ENCODE data around the gene XXYLT1. TPM values are rescaled to one million over a fixed set of nuclear protein-coding genes. Genes with fewer than 3 reads are reported as not detected.
A peak's percentile ranks its signal among the peaks of the same experiment; 100 is the strongest.

Gene XXYLT1
- total RNA-seq, 1 experiment from 2014 or later: 23.4 TPM

DNA sequence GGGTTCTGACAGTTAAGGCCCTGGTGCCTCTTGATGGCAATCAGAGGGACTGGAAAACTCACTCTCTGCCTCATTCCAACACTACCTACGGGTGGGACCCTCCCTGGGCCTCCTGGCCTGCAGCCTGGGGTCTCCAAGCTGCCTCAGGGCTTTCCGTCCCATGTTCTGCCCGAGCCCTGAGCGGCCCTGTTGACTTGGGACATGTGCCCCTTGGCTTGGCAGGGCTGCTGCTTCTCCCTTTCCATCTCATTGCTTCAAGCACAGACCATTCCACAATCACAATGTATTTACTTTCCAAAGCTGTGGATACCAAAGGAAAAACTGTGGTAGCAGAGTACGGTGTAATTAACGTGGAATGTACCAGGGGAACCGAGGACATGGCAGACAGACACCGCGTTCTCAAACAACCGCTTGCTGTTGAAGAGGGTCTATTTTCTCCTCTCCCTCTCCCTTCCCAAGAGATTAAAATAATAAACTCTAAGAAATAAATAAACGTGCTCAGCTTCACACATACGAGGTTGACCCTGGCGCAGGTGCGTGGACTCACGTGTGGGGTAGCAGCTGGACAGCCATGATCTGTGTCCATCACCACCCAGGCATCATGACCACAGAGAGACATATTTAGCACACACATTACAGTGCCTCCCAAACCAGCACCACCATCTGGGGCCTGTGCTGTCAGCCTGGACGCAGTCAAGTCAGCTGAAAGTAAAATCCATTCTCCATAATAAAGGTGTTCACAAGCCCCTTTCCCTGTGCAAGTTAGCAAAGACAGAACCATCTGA lies 172.0 kb downstream of the XXYLT1 start:
- H3K4me1 Mint-ChIP-seq: peaks cover 14% of the 10 kb centered on the region
- ChIA-PET CTCF (no interaction called here), POLR2A (no interaction called here)
- ATAC-seq (no peak), DNase-seq (ENCODE audit: low spot score) (no peak)
- H3K27me3 Mint-ChIP-seq (ENCODE audit: low read depth): no peaks in the 10 kb centered on the region
- TF ChIP-seq ZNF263 (CRISPR knock-in tag; IDR thresholded peaks at IDR 0.05; ENCODE audit: low read depth) (no peak), MYBL2 (CRISPR knock-in tag; IDR thresholded peaks at IDR 0.05) (no peak)
- H3K27ac Mint-ChIP-seq: no peak overlapping the region
- no peaks in the 10 kb centered on the region for H3K9me3 Mint-ChIP-seq
- no peaks in the 10 kb centered on the region for H3K36me3 Mint-ChIP-seq
- H3K4me3 Mint-ChIP-seq: no peak overlapping the region

- Mint-ChIP-seq H3K27me3 (ENCODE audit: low read depth) (no peaks in the 10 kb centered on the region), H3K27ac (peak overlapping the region; percentile 61; the same call in 1 of the 2 replicates), H3K36me3 (no peaks in the 10 kb centered on the region), H3K9me3 (no peaks in the 10 kb centered on the region), H3K4me1 (peaks cover 11% of the 10 kb centered on the region), H3K4me3 (no peak overlapping the region)
- ATAC-seq (no peak), DNase-seq (ENCODE audit: low spot score) (no peak)
- POLR2A ChIA-PET: no interaction called here
- TF ChIP-seq SMAD4 (CRISPR knock-in tag; IDR thresholded peaks at IDR 0.05) (no peak), ZNF138 (CRISPR knock-in tag; conservative IDR thresholded peaks at IDR 0.05) (no peak), GABPB1 (CRISPR knock-in tag; IDR thresholded peaks at IDR 0.05) (no peak), FOXK1 (CRISPR knock-in tag; IDR thresholded peaks at IDR 0.05) (no peak), SOX15 (CRISPR knock-in tag; IDR thresholded peaks at IDR 0.05) (no peak), ZMAT4 (CRISPR knock-in tag; IDR thresholded peaks at IDR 0.05) (no peak), CBFB (CRISPR knock-in tag; IDR thresholded peaks at IDR 0.05; ENCODE audit: low read depth) (no peak), OVOL2 (CRISPR knock-in tag; IDR thresholded peaks at IDR 0.05; ENCODE audit: borderline replicate concordance) (no peak)
- TF ChIP-seq, protein P1, sequence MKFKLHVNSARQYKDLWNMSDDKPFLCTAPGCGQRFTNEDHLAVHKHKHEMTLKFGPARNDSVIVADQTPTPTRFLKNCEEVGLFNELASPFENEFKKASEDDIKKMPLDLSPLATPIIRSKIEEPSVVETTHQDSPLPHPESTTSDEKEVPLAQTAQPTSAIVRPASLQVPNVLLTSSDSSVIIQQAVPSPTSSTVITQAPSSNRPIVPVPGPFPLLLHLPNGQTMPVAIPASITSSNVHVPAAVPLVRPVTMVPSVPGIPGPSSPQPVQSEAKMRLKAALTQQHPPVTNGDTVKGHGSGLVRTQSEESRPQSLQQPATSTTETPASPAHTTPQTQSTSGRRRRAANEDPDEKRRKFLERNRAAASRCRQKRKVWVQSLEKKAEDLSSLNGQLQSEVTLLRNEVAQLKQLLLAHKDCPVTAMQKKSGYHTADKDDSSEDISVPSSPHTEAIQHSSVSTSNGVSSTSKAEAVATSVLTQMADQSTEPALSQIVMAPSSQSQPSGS (CRISPR knock-in tag; IDR thresholded peaks at IDR 0.05; ENCODE audit: borderline replicate concordance, low read depth): no peak
- TF ChIP-seq, protein P2, sequence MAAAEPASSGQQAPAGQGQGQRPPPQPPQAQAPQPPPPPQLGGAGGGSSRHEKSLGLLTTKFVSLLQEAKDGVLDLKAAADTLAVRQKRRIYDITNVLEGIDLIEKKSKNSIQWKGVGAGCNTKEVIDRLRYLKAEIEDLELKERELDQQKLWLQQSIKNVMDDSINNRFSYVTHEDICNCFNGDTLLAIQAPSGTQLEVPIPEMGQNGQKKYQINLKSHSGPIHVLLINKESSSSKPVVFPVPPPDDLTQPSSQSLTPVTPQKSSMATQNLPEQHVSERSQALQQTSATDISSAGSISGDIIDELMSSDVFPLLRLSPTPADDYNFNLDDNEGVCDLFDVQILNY (CRISPR knock-in tag; IDR thresholded peaks at IDR 0.05): no peak
- CTCF ChIA-PET: interaction anchor here (2.9 kb wide), 1 partner anchor 9 kb away, joined by 8 read pairs; no protein-coding TSS in a partner anchor
Measured at GRCh38 chr3:195097331-195098255, 173.4 kb downstream of the XXYLT1 start.

DNA sequence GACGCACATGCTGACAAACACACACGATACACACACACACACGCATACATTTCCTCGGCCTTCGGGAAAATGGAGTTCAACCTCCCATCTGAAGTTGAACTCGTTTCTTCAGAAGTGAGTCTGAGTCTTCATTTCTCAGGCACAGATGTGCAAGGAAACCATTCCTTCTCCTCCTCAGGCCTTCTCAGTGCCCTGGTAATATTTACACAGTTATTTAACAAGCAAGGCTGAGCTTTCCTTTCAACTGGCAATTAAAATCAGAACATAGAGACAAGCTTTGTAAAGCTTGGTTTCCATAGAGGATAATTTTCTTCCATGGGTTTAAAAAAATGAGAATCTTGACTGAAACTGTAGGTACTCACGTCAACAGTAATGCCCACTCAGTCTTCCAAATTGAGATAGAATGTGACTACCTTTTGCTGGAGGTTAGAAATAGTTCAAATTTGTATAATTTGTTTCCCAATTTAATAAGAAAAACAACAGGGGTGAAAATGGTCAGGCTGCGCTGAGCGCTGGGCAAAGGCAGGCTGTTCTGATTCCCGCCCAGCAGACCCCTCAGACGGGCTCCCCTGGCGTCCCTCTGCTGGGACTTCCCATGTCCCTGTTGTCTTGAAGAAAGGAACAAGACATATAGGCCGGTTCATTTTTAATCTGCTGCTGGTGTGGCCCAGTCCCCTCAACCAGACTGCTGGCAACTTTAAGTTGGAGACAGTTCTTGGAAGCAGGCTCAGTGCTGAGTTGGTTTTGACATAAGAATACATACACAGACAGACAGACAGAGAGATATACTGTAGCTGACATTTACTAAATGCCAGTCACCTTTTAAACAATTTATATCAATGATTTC lies 174.3 kb downstream of the XXYLT1 start:
- H3K4me1 Mint-ChIP-seq: peaks cover 11% of the 10 kb centered on the region
- no peak overlapping the region for H3K4me3 Mint-ChIP-seq
- DNase-seq (ENCODE audit: low spot score): no peak
- TF ChIP-seq, protein P3, sequence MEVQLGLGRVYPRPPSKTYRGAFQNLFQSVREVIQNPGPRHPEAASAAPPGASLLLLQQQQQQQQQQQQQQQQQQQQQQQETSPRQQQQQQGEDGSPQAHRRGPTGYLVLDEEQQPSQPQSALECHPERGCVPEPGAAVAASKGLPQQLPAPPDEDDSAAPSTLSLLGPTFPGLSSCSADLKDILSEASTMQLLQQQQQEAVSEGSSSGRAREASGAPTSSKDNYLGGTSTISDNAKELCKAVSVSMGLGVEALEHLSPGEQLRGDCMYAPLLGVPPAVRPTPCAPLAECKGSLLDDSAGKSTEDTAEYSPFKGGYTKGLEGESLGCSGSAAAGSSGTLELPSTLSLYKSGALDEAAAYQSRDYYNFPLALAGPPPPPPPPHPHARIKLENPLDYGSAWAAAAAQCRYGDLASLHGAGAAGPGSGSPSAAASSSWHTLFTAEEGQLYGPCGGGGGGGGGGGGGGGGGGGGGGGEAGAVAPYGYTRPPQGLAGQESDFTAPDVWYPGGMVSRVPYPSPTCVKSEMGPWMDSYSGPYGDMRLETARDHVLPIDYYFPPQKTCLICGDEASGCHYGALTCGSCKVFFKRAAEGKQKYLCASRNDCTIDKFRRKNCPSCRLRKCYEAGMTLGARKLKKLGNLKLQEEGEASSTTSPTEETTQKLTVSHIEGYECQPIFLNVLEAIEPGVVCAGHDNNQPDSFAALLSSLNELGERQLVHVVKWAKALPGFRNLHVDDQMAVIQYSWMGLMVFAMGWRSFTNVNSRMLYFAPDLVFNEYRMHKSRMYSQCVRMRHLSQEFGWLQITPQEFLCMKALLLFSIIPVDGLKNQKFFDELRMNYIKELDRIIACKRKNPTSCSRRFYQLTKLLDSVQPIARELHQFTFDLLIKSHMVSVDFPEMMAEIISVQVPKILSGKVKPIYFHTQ (CRISPR knock-in tag; IDR thresholded peaks at IDR 0.05): no peak
- no peak for TF ChIP-seq E2F1 (CRISPR knock-in tag; IDR thresholded peaks at IDR 0.05)
- no peak for TF ChIP-seq EMX1 (CRISPR knock-in tag; IDR thresholded peaks at IDR 0.05)
- no peak for TF ChIP-seq ATF1 (CRISPR knock-in tag; IDR thresholded peaks at IDR 0.05)
- TF ChIP-seq JUN (CRISPR knock-in tag; IDR thresholded peaks at IDR 0.05): no peak
- no peak for TF ChIP-seq IRF2 (CRISPR knock-in tag; IDR thresholded peaks at IDR 0.05; ENCODE audit: borderline replicate concordance, low read depth)
- TF ChIP-seq, protein P4, sequence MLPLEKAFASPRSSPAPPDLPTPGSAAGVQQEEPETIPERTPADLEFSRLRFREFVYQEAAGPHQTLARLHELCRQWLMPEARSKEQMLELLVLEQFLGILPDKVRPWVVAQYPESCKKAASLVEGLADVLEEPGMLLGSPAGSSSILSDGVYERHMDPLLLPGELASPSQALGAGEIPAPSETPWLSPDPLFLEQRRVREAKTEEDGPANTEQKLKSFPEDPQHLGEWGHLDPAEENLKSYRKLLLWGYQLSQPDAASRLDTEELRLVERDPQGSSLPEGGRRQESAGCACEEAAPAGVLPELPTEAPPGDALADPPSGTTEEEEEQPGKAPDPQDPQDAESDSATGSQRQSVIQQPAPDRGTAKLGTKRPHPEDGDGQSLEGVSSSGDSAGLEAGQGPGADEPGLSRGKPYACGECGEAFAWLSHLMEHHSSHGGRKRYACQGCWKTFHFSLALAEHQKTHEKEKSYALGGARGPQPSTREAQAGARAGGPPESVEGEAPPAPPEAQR (CRISPR knock-in tag; IDR thresholded peaks at IDR 0.05): no peak
- no peak for TF ChIP-seq ZNF219 (CRISPR knock-in tag; IDR thresholded peaks at IDR 0.05; ENCODE audit: borderline replicate concordance)
- no peaks in the 10 kb centered on the region for H3K36me3 Mint-ChIP-seq
- 0 out of 2 replicates have a peak overlapping the region, but pooled peaks have one; percentile 16 for H3K27ac Mint-ChIP-seq
- ChIA-PET POLR2A (no interaction called here), CTCF (interaction anchor here (2.9 kb wide), 1 partner anchor 10 kb away, joined by 8 read pairs; no protein-coding TSS in a partner anchor)
- H3K27me3 Mint-ChIP-seq (ENCODE audit: low read depth): no peaks in the 10 kb centered on the region
- ATAC-seq: no peak
- H3K9me3 Mint-ChIP-seq: no peaks in the 10 kb centered on the region

All from WTC11 (cell line).